HepG2 (cell line): Measurements from ENCODE around the gene CCL27. TPM values are rescaled to one million over a fixed set of nuclear protein-coding genes. Genes with fewer than 3 reads are reported as not detected.

Experiments used
- BCL3 ChIP-seq: sonication (generic); formaldehyde crosslinking; IDR thresholded peaks from 2 replicates; pipeline ENCODE4 v1.5.1; 2020; ENCODE audit warnings: mild to moderate bottlenecking, missing genetic modification reagents, moderate library complexity
- DNMT1 ChIP-seq: sonication (generic); formaldehyde crosslinking; IDR thresholded peaks from 2 replicates; pipeline ENCODE4 v1.5.1; 2020; ENCODE audit warnings: mild to moderate bottlenecking, missing genetic modification reagents
- FOSL1 ChIP-seq: sonication (generic); formaldehyde crosslinking; IDR thresholded peaks from 2 replicates; pipeline ENCODE4 v1.9.0; 2021; ENCODE audit warnings: missing genetic modification reagents, borderline replicate concordance
- GPN1 ChIP-seq: sonication (generic); formaldehyde crosslinking; IDR thresholded peaks from 2 replicates; pipeline ENCODE4 v1.5.1; 2020; ENCODE audit warnings: missing genetic modification reagents, borderline replicate concordance
- JUN ChIP-seq: sonication (generic); formaldehyde crosslinking; IDR thresholded peaks from 2 replicates; pipeline ENCODE4 v1.4.0; 2020; ENCODE audit warnings: mild to moderate bottlenecking, missing genetic modification reagents
- SAP130 ChIP-seq: IDR thresholded peaks from 2 replicates; pipeline ENCODE4 v1.6.1; 2016; ENCODE audit warnings: low read depth
- ZBTB7B ChIP-seq: sonication (generic); formaldehyde crosslinking; IDR thresholded peaks from 2 replicates; pipeline ENCODE4 v1.4.0; 2020; ENCODE audit warnings: missing genetic modification reagents
- ZNF24 ChIP-seq: fragments of 450-650 bp; IDR thresholded peaks from 2 replicates; pipeline ENCODE4 v1.6.1; 2017; ENCODE audit warnings: antibody characterized with exemption, mild to moderate bottlenecking
- ZNF605 ChIP-seq: sonication (generic); formaldehyde crosslinking; IDR thresholded peaks from 2 replicates; pipeline ENCODE4 v1.8.0; 2022; ENCODE audit warnings: mild to moderate bottlenecking, missing genetic modification reagents
- ZNF674 ChIP-seq: sonication (generic); formaldehyde crosslinking; IDR thresholded peaks from 2 replicates; pipeline ENCODE4 v1.5.0; 2020; ENCODE audit warnings: low read depth, mild to moderate bottlenecking, missing genetic modification reagents
- ZNF777 ChIP-seq: sonication (generic); formaldehyde crosslinking; IDR thresholded peaks from 2 replicates; pipeline ENCODE4 v1.4.0; 2020; ENCODE audit warnings: missing genetic modification reagents
- polyA plus RNA-seq, 8 experiments: library from polyadenylated mRNA; depleted of rRNA in 3 of 8; stranded (reverse) in 7 of 8; unstranded in 1 of 8; fragments of >200 nt; fragmentation: Illumina TruSeq in 4 of 8; extraction: Trizol in 4 of 8; gene quantifications; 2 replicates each; pipeline versions ENCODE4 v1.2.1 to v1.2.3, GENCODE V29; 2011 to 2016; ENCODE audit warnings: low read depth in 4 of 8, missing spikeins in 1 of 8, mixed read lengths in 1 of 8; ENCODE audit not compliant: insufficient read depth in 1 of 8
- total RNA-seq, 5 experiments: library from RNA; depleted of rRNA; stranded (reverse); fragments of >200 nt; fragmentation: Illumina TruSeq; extraction: Trizol; gene quantifications; 2 replicates each; pipeline ENCODE4 v1.2.3, GENCODE V29; 2016; ENCODE audit warnings: low read depth in 1 of 5
- TF ChIP-seq, protein P1 (sequence below): sonication (generic); formaldehyde crosslinking; IDR thresholded peaks from 2 replicates; pipeline ENCODE4 v1.4.0; 2020; ENCODE audit warnings: mild to moderate bottlenecking, low read depth, missing genetic modification reagents
- TF ChIP-seq, protein P2 (sequence below): sonication (generic); formaldehyde crosslinking; IDR thresholded peaks from 2 replicates; pipeline ENCODE4 v1.5.1; 2020; ENCODE audit warnings: missing genetic modification reagents, mild to moderate bottlenecking, borderline replicate concordance
- TF ChIP-seq, protein P3 (sequence below): IDR thresholded peaks from 2 replicates; pipeline ENCODE4 v1.4.0; 2020; ENCODE audit warnings: mild to moderate bottlenecking, missing genetic modification reagents
- TF ChIP-seq, protein P4 (sequence below): sonication (generic); formaldehyde crosslinking; IDR thresholded peaks from 2 replicates; pipeline ENCODE4 v1.4.0; 2020; ENCODE audit warnings: missing genetic modification reagents, borderline replicate concordance

The CCL27 gene
- total and polyA plus RNA-seq, 2 of the 13 experiments (the other 11 are each of a cell fraction or from before 2014, with no cell fraction given) = not detected

GRCh38 chr9:34665067-34665380, 2.6 kb upstream of the CCL27 start (continued):
- TF ChIP-seq BCL3 (CRISPR knock-in tag) = no peak
- no peak for TF ChIP-seq DNMT1
- TF ChIP-seq ZNF24 = no peak
- peak; percentile 74; the same call in 1 of the 2 replicates for TF ChIP-seq ZNF777 (CRISPR knock-in tag)
- no peak for TF ChIP-seq ZNF674 (CRISPR knock-in tag)
- no peak for TF ChIP-seq GPN1 (CRISPR knock-in tag)
- no peak for TF ChIP-seq JUN (CRISPR knock-in tag)
- TF ChIP-seq, protein P1, sequence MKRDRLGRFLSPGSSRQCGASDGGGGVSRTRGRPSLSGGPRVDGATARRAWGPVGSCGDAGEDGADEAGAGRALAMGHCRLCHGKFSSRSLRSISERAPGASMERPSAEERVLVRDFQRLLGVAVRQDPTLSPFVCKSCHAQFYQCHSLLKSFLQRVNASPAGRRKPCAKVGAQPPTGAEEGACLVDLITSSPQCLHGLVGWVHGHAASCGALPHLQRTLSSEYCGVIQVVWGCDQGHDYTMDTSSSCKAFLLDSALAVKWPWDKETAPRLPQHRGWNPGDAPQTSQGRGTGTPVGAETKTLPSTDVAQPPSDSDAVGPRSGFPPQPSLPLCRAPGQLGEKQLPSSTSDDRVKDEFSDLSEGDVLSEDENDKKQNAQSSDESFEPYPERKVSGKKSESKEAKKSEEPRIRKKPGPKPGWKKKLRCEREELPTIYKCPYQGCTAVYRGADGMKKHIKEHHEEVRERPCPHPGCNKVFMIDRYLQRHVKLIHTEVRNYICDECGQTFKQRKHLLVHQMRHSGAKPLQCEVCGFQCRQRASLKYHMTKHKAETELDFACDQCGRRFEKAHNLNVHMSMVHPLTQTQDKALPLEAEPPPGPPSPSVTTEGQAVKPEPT (CRISPR knock-in tag) = no peak
- TF ChIP-seq ZBTB7B (CRISPR knock-in tag) = no peak
- TF ChIP-seq, protein P2, sequence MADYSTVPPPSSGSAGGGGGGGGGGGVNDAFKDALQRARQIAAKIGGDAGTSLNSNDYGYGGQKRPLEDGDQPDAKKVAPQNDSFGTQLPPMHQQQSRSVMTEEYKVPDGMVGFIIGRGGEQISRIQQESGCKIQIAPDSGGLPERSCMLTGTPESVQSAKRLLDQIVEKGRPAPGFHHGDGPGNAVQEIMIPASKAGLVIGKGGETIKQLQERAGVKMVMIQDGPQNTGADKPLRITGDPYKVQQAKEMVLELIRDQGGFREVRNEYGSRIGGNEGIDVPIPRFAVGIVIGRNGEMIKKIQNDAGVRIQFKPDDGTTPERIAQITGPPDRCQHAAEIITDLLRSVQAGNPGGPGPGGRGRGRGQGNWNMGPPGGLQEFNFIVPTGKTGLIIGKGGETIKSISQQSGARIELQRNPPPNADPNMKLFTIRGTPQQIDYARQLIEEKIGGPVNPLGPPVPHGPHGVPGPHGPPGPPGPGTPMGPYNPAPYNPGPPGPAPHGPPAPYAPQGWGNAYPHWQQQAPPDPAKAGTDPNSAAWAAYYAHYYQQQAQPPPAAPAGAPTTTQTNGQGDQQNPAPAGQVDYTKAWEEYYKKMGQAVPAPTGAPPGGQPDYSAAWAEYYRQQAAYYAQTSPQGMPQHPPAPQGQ (CRISPR knock-in tag) = no peak
- TF ChIP-seq, protein P3, sequence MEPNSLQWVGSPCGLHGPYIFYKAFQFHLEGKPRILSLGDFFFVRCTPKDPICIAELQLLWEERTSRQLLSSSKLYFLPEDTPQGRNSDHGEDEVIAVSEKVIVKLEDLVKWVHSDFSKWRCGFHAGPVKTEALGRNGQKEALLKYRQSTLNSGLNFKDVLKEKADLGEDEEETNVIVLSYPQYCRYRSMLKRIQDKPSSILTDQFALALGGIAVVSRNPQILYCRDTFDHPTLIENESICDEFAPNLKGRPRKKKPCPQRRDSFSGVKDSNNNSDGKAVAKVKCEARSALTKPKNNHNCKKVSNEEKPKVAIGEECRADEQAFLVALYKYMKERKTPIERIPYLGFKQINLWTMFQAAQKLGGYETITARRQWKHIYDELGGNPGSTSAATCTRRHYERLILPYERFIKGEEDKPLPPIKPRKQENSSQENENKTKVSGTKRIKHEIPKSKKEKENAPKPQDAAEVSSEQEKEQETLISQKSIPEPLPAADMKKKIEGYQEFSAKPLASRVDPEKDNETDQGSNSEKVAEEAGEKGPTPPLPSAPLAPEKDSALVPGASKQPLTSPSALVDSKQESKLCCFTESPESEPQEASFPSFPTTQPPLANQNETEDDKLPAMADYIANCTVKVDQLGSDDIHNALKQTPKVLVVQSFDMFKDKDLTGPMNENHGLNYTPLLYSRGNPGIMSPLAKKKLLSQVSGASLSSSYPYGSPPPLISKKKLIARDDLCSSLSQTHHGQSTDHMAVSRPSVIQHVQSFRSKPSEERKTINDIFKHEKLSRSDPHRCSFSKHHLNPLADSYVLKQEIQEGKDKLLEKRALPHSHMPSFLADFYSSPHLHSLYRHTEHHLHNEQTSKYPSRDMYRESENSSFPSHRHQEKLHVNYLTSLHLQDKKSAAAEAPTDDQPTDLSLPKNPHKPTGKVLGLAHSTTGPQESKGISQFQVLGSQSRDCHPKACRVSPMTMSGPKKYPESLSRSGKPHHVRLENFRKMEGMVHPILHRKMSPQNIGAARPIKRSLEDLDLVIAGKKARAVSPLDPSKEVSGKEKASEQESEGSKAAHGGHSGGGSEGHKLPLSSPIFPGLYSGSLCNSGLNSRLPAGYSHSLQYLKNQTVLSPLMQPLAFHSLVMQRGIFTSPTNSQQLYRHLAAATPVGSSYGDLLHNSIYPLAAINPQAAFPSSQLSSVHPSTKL (CRISPR knock-in tag) = no peak
- TF ChIP-seq ZNF605 (CRISPR knock-in tag) = 0 out of 2 replicates have a peak, but pooled peaks have one; percentile 35
- TF ChIP-seq FOSL1 (CRISPR knock-in tag) = no peak
- peak; percentile 18; the same call in 1 of the 2 replicates for TF ChIP-seq SAP130 (CRISPR knock-in tag)
- TF ChIP-seq, protein P4, sequence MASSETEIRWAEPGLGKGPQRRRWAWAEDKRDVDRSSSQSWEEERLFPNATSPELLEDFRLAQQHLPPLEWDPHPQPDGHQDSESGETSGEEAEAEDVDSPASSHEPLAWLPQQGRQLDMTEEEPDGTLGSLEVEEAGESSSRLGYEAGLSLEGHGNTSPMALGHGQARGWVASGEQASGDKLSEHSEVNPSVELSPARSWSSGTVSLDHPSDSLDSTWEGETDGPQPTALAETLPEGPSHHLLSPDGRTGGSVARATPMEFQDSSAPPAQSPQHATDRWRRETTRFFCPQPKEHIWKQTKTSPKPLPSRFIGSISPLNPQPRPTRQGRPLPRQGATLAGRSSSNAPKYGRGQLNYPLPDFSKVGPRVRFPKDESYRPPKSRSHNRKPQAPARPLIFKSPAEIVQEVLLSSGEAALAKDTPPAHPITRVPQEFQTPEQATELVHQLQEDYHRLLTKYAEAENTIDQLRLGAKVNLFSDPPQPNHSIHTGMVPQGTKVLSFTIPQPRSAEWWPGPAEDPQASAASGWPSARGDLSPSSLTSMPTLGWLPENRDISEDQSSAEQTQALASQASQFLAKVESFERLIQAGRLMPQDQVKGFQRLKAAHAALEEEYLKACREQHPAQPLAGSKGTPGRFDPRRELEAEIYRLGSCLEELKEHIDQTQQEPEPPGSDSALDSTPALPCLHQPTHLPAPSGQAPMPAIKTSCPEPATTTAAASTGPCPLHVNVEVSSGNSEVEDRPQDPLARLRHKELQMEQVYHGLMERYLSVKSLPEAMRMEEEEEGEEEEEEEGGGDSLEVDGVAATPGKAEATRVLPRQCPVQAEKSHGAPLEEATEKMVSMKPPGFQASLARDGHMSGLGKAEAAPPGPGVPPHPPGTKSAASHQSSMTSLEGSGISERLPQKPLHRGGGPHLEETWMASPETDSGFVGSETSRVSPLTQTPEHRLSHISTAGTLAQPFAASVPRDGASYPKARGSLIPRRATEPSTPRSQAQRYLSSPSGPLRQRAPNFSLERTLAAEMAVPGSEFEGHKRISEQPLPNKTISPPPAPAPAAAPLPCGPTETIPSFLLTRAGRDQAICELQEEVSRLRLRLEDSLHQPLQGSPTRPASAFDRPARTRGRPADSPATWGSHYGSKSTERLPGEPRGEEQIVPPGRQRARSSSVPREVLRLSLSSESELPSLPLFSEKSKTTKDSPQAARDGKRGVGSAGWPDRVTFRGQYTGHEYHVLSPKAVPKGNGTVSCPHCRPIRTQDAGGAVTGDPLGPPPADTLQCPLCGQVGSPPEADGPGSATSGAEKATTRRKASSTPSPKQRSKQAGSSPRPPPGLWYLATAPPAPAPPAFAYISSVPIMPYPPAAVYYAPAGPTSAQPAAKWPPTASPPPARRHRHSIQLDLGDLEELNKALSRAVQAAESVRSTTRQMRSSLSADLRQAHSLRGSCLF (CRISPR knock-in tag) = no peak
